HEK293 (cell line): ENCODE measurements around the gene RACGAP1.

ENCODE experiments used
- CTCF ChIP-seq: fragments of 450-650 bp; formaldehyde crosslinking; IDR thresholded peaks from 2 replicates; pipeline ENCODE4 v1.5.1; 2016; ENCODE audit warnings: missing biosample characterization, missing genetic modification characterization
- ELK4 ChIP-seq: IDR thresholded peaks from 2 replicates; pipeline ENCODE4 v1.6.1; 2011; ENCODE audit warnings: mild to moderate bottlenecking, low read depth, low read length, borderline replicate concordance
- KLF16 ChIP-seq: fragments of 450-650 bp; formaldehyde crosslinking; IDR thresholded peaks from 2 replicates; pipeline ENCODE4 v1.5.1; 2017; ENCODE audit warnings: missing biosample characterization, missing genetic modification characterization
- MYNN ChIP-seq: fragments of 450-650 bp; formaldehyde crosslinking; IDR thresholded peaks from 2 replicates; pipeline ENCODE4 v1.5.1; 2016; ENCODE audit warnings: missing biosample characterization, missing genetic modification characterization, borderline replicate concordance
- PRDM10 ChIP-seq: fragments of 450-650 bp; formaldehyde crosslinking; IDR thresholded peaks from 2 replicates; pipeline ENCODE4 v1.5.1; 2016; ENCODE audit warnings: missing biosample characterization, missing genetic modification characterization
- PRDM2 ChIP-seq: fragments of 450-650 bp; formaldehyde crosslinking; IDR thresholded peaks from 2 replicates; pipeline ENCODE4 v1.5.1; 2016; ENCODE audit warnings: missing biosample characterization, missing genetic modification characterization, borderline replicate concordance
- REST ChIP-seq: fragments of 450-650 bp; formaldehyde crosslinking; IDR thresholded peaks from 2 replicates; pipeline ENCODE4 v1.5.1; 2016; ENCODE audit warnings: missing biosample characterization, missing genetic modification characterization
- ZNF112 ChIP-seq: fragments of 450-650 bp; formaldehyde crosslinking; IDR thresholded peaks from 2 replicates; pipeline ENCODE4 v1.5.0; 2017; ENCODE audit warnings: missing biosample characterization, missing genetic modification characterization
- ZNF114 ChIP-seq: fragments of 450-650 bp; formaldehyde crosslinking; IDR thresholded peaks from 2 replicates; pipeline ENCODE4 v1.5.0; 2017; ENCODE audit warnings: missing biosample characterization, missing genetic modification characterization
- ZNF155 ChIP-seq: fragments of 450-650 bp; formaldehyde crosslinking; IDR thresholded peaks from 2 replicates; pipeline ENCODE4 v1.5.1; 2016; ENCODE audit warnings: missing biosample characterization, missing genetic modification characterization
- ZNF530 ChIP-seq: fragments of 450-650 bp; formaldehyde crosslinking; IDR thresholded peaks from 2 replicates; pipeline ENCODE4 v1.5.1; 2016; ENCODE audit warnings: low read depth, missing biosample characterization, missing genetic modification characterization
- ZNF677 ChIP-seq: fragments of 450-650 bp; IDR thresholded peaks from 2 replicates; pipeline ENCODE4 v1.5.0; 2018; ENCODE audit warnings: missing biosample characterization, mild to moderate bottlenecking, missing genetic modification characterization, moderate library complexity
- ZSCAN18 ChIP-seq: fragments of 450-650 bp; formaldehyde crosslinking; IDR thresholded peaks from 2 replicates; pipeline ENCODE4 v1.5.1; 2016; ENCODE audit warnings: missing biosample characterization, missing genetic modification characterization

- no peak for TF ChIP-seq ELK4
- TF ChIP-seq ZNF155 (tag by site-specific recombination) = no peak
- no peak for TF ChIP-seq ZNF677 (tag by site-specific recombination)
- no peak for TF ChIP-seq PRDM2 (tag by site-specific recombination)
- TF ChIP-seq CTCF (tag by site-specific recombination) = no peak
- no peak for TF ChIP-seq MYNN (tag by site-specific recombination)
- TF ChIP-seq PRDM10 = no peak
- TF ChIP-seq KLF16 = no peak
- no peak for TF ChIP-seq ZNF112 (tag by site-specific recombination)
- TF ChIP-seq REST (tag by site-specific recombination) = no peak
- TF ChIP-seq ZNF530 (tag by site-specific recombination) = no peak
- no peak for TF ChIP-seq ZNF114 (tag by site-specific recombination)
- TF ChIP-seq ZSCAN18 (tag by site-specific recombination) = no peak
Measured at GRCh38 chr12:49942512-49942893, 82.8 kb downstream of the RACGAP1 start.
